ENCODE results near the gene NPFFR1. TPM values are rescaled to one million over a fixed set of nuclear protein-coding genes. Genes with fewer than 3 reads are reported as not detected.

Gene NPFFR1
- total RNA-seq, 1 experiment from 2014 or later: not detected

DNA sequence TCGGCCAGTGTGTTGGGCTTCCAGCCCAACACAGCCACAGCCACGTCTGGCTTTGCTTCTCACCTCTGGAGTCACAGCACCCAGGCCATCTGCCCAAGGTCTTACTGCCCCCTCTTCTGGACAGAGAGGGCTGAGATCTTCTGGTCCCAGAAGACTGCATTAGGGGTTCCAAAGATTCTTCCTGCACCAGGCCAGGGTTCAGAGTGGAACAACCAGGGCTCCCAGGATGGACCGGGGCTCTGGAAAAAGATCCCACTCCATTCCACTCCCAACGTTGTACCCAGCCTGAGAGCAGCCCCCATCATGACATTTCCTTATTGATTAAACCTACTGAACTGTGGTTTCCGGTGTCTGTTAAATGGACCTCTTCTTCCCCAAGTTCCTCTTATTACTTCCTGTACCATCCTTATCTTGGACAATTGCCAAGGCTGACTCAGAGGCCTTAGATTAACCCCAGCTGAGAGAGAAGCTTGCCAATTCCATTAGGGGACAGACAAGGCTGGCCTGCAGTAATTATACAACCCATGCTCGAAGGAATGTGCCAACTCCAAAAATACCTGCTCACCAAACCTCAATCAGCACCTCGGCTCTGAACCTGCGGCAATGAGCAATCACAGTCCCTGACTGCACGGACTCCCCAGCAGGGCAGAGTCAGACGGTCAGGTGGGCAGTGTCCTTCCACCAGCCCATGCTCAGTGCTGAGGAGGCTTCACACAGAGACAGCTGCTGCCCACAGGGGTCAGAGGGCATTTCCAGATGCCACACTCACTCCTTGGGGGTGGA, 47.9 kb upstream of the NPFFR1 start:
- no peaks in the 10 kb centered on the region for H3K27me3 Mint-ChIP-seq (ENCODE audit: low read depth)
- no peak for DNase-seq
- Histone ChIP-seq H3K9me3 (ENCODE audit: control insufficient read depth, low read depth, low read length) (no peaks in the 10 kb centered on the region), H4K5ac (ENCODE audit: insufficient read length, low read depth, low read length) (no peak overlapping the region), H3K4ac (ENCODE audit: low read depth, low read length) (no peak overlapping the region), H3T11ph (ENCODE audit: low read length) (no peak overlapping the region), H3K18ac (ENCODE audit: insufficient read length, low read depth, low read length) (no peak overlapping the region), H2BK5ac (ENCODE audit: insufficient read length, low read length) (no peak overlapping the region), H3K79me2 (ENCODE audit: insufficient read depth, low read length) (no peaks in the 10 kb centered on the region), H3K14ac (ENCODE audit: insufficient read depth, low read length) (no peak overlapping the region), H3K79me1 (ENCODE audit: insufficient read depth, low read depth, low read length, poor library complexity, severe bottlenecking) (no peaks in the 10 kb centered on the region), H3K23ac (ENCODE audit: insufficient read length, low read depth, low read length) (no peak overlapping the region), H3K23me2 (ENCODE audit: insufficient read length, low read depth, low read length, poor library complexity, severe bottlenecking) (no peaks in the 10 kb centered on the region), H4K8ac (replicated peaks; ENCODE audit: insufficient read length, low read depth, low read length) (no peak overlapping the region), H3K27ac (ENCODE audit: insufficient read length, low read depth, low read length) (no peak overlapping the region), H3K4me2 (ENCODE audit: insufficient read depth, insufficient read length, low read length) (no peak overlapping the region), H3K9ac (ENCODE audit: extremely low read depth, insufficient read length, low read length) (no peak overlapping the region), H2BK15ac (ENCODE audit: low read depth, low read length) (no peak overlapping the region), H4K20me1 (ENCODE audit: control insufficient read depth, insufficient read depth, insufficient read length) (no peaks in the 10 kb centered on the region), H3K56ac (ENCODE audit: insufficient read length, low read depth, low read length) (no peak overlapping the region), H2BK12ac (ENCODE audit: insufficient read length, low read depth, low read length) (no peak overlapping the region), H4K91ac (ENCODE audit: insufficient read length, low read depth, low read length) (no peak overlapping the region), H2AK5ac (ENCODE audit: insufficient read length, low read length) (no peak overlapping the region), H3K27me3 (ENCODE audit: insufficient read depth, low read length) (no peaks in the 10 kb centered on the region), H2AFZ (ENCODE audit: low read length) (no peak overlapping the region), H2BK20ac (ENCODE audit: low read depth, low read length, poor library complexity, severe bottlenecking) (no peak overlapping the region), H2BK120ac (ENCODE audit: low read depth, low read length, poor library complexity, severe bottlenecking) (no peak overlapping the region), H3K4me1 (ENCODE audit: insufficient read depth, low read length) (no peaks in the 10 kb centered on the region)
- no peak overlapping the region for H3K4me3 Mint-ChIP-seq
- peak; percentile 52 for TF ChIP-seq CTCF (conservative IDR thresholded peaks at IDR 0.05)
- peaks cover 4 to 10% of the 10 kb centered on the region in 2 experiments for H3K4me1 Mint-ChIP-seq
- WGBS (ENCODE audit: extremely low coverage, insufficient read length, low lambda C conversion rate): no CpG with 5 or more reads among the region's 10 CpGs
- H3K9me3 Mint-ChIP-seq: no peaks in the 10 kb centered on the region
- H3K36me3 Mint-ChIP-seq (ENCODE audit: insufficient read depth in 1 of 3, low read depth in 3 of 3): peaks cover 2 to 7% (median 5%) of the 10 kb centered on the region in 3 experiments; a peak in 3 of 7 replicates
- H3K27ac Mint-ChIP-seq: no peak overlapping the region
